HepG2 (cell line): ENCODE results near the gene HOXB4. TPM values are rescaled to one million over a fixed set of nuclear protein-coding genes. Genes with fewer than 3 reads are reported as not detected.
A peak's percentile ranks its signal among the peaks of the same experiment; 100 is the strongest.

Experiments
- ATAC-seq: fragments of 200-7000 bp; cut with Tn5 transposase; 3 replicates; pipeline ENCODE4 v1.9.1; 2020; ENCODE audit warnings: mild to moderate bottlenecking, moderate library complexity
- BruUV-seq: library from RNA; stranded (reverse); fragments of 400-500 nt; replicated peaks from 2 replicates; lab custom pipeline; 2021; lab: Mats Ljungman, UMichigan
- CTCF ChIA-PET: fragments of 300-600 bp; formaldehyde crosslinking; extraction: SDS; loops from one replicate; lab custom pipeline; 2021; ENCODE audit warnings: low total read pairs, inconsistent platforms, low intra/inter-chr PET ratio; lab: Yijun Ruan, JAX
- POLR2A ChIA-PET: fragments of 350-600 bp; sonication (Branson Sonifier 250); formaldehyde crosslinking; loops from one replicate; lab custom pipeline; 2020; ENCODE audit warnings: antibody characterized with exemption, inconsistent platforms; lab: Yijun Ruan, JAX
- DNase-seq: peaks from one replicate; pipeline ENCODE4 v3.0.0-alpha.2; 2015; ENCODE audit warnings: low spot score
- FAIRE-seq: peaks from 3 replicates; lab custom pipeline; 2011; peaks lifted over from hg19 to GRCh38; lab: Jason Lieb, UNC
- H2AFZ ChIP-seq: one replicate; pipeline ENCODE4 v1.6.1; 2011; ENCODE audit warnings: low read length, inconsistent platforms
- H3K27ac ChIP-seq: fragments of 300-600 bp; 3 replicates; pipeline ENCODE4 v1.8.0; 2011; ENCODE audit warnings: mixed run types, mild to moderate bottlenecking, mixed read lengths, low read length, inconsistent platforms; ENCODE audit not compliant: insufficient read depth; ENCODE audit errors: extremely low read length
- H3K27me3 ChIP-seq, 2 experiments: fragments of 200-600 bp in 1 of 2; 2 replicates in 1 of 2; 3 replicates in 1 of 2; pipeline versions ENCODE4 v1.6.0 to v1.8.0; 2011; ENCODE audit warnings: low read length in 2 of 2, mild to moderate bottlenecking in 2 of 2, moderate library complexity in 2 of 2, inconsistent platforms in 1 of 2; ENCODE audit not compliant: insufficient read depth in 2 of 2, control insufficient read depth in 1 of 2
- H3K36me3 ChIP-seq, 2 experiments: fragments of 200-600 bp in 1 of 2; replicated peaks in 1 of 2; 2 replicates in 1 of 2; 3 replicates in 1 of 2; pipeline versions ENCODE4 v1.5.1 to v1.8.0; 2011; ENCODE audit warnings: low read length in 2 of 2, inconsistent platforms in 1 of 2; ENCODE audit not compliant: insufficient read depth in 2 of 2, control insufficient read depth in 1 of 2
- H3K4me1 ChIP-seq: 2 replicates; pipeline ENCODE4 v1.5.1; 2012; ENCODE audit warnings: low read length, inconsistent platforms; ENCODE audit not compliant: insufficient read depth
- H3K4me2 ChIP-seq: 2 replicates; pipeline ENCODE4 v1.6.0; 2011; ENCODE audit warnings: low read depth, low read length, inconsistent platforms
- H3K4me3 ChIP-seq, 3 experiments: fragments of 200-600 bp in 1 of 3; sonication (generic), shearing (Covaris generic) in 1 of 3; replicated peaks in 1 of 3; 2 replicates each; pipeline ENCODE4 v1.5.1; 2011 to 2016; ENCODE audit warnings: low read length in 3 of 3, inconsistent platforms in 2 of 3, low read depth in 2 of 3, mild to moderate bottlenecking in 2 of 3, control low read depth in 1 of 3, mixed read lengths in 1 of 3; ENCODE audit not compliant: insufficient read depth in 1 of 3
- H3K79me2 ChIP-seq: one replicate; pipeline ENCODE4 v1.6.1; 2011; ENCODE audit warnings: low read length, inconsistent platforms; ENCODE audit not compliant: insufficient read depth
- H3K9ac ChIP-seq: 2 replicates; pipeline ENCODE4 v1.6.0; 2011; ENCODE audit warnings: mild to moderate bottlenecking, low read depth, low read length, inconsistent platforms; ENCODE audit not compliant: insufficient read depth
- H3K9me3 ChIP-seq: 2 replicates; pipeline ENCODE4 v1.5.1; 2012; ENCODE audit warnings: mild to moderate bottlenecking, low read length
- H4K20me1 ChIP-seq: 2 replicates; pipeline ENCODE4 v1.6.0; 2011; ENCODE audit warnings: inconsistent platforms, mild to moderate bottlenecking, low read length, moderate library complexity; ENCODE audit not compliant: insufficient read depth
- BRF2 ChIP-seq: sonication (generic); formaldehyde crosslinking; IDR thresholded peaks from 2 replicates; pipeline ENCODE4 v1.8.1; 2022; ENCODE audit warnings: mild to moderate bottlenecking, missing genetic modification reagents
- EZH2 ChIP-seq: conservative IDR thresholded peaks from 2 replicates; pipeline ENCODE4 v1.6.1; 2012; ENCODE audit warnings: mild to moderate bottlenecking, low read depth, low read length, moderate library complexity
- FOSL1 ChIP-seq: sonication (generic); formaldehyde crosslinking; IDR thresholded peaks from 2 replicates; pipeline ENCODE4 v1.9.0; 2021; ENCODE audit warnings: missing genetic modification reagents, borderline replicate concordance
- HNRNPK ChIP-seq: fragments of 200-400 bp; formaldehyde crosslinking; IDR thresholded peaks from 2 replicates; pipeline ENCODE4 v1.6.1; 2018; ENCODE audit warnings: low read length, low read depth, moderate library complexity, mild to moderate bottlenecking; ENCODE audit not compliant: poor library complexity, severe bottlenecking
- ISX ChIP-seq: sonication (generic); formaldehyde crosslinking; conservative IDR thresholded peaks from 2 replicates; pipeline ENCODE4 v1.5.0; 2020; ENCODE audit warnings: missing genetic modification reagents
- KLF15 ChIP-seq: sonication (generic); formaldehyde crosslinking; IDR thresholded peaks from 2 replicates; pipeline ENCODE4 v1.8.1; 2023; ENCODE audit warnings: borderline replicate concordance, mild to moderate bottlenecking, inconsistent platforms, missing genetic modification reagents, mixed read lengths
- RAD21 ChIP-seq: fragments of 450-650 bp; formaldehyde crosslinking; IDR thresholded peaks from 2 replicates; pipeline ENCODE4 v1.5.0; 2020; ENCODE audit warnings: mild to moderate bottlenecking
- RFX3 ChIP-seq: IDR thresholded peaks from 2 replicates; pipeline ENCODE4 v1.6.1; 2016; ENCODE audit warnings: missing biosample characterization, missing genetic modification reagents
- TFE3 ChIP-seq: IDR thresholded peaks from 2 replicates; pipeline ENCODE4 v1.6.1; 2016
- ZBTB46 ChIP-seq: sonication (generic); formaldehyde crosslinking; IDR thresholded peaks from 2 replicates; pipeline ENCODE4 v1.4.0; 2020; ENCODE audit warnings: mild to moderate bottlenecking, missing genetic modification reagents, borderline replicate concordance
- ZNF256 ChIP-seq: sonication (generic); formaldehyde crosslinking; conservative IDR thresholded peaks from 2 replicates; pipeline ENCODE4 v1.4.0; 2020; ENCODE audit warnings: missing genetic modification reagents
- ZNF280B ChIP-seq: sonication (generic); formaldehyde crosslinking; IDR thresholded peaks from 2 replicates; pipeline ENCODE4 v1.5.0; 2020; ENCODE audit warnings: missing genetic modification reagents, mild to moderate bottlenecking, borderline replicate concordance
- ZNF292 ChIP-seq: sonication (generic); formaldehyde crosslinking; IDR thresholded peaks from 2 replicates; pipeline ENCODE4 v1.8.1; 2022; ENCODE audit warnings: mild to moderate bottlenecking, low read depth, missing genetic modification reagents, borderline replicate concordance
- ZNF337 ChIP-seq: sonication (generic); formaldehyde crosslinking; IDR thresholded peaks from 2 replicates; pipeline ENCODE4 v1.5.1; 2020; ENCODE audit warnings: missing genetic modification reagents, low read depth, mild to moderate bottlenecking, borderline replicate concordance
- ZNF543 ChIP-seq: sonication (generic); formaldehyde crosslinking; IDR thresholded peaks from 2 replicates; pipeline ENCODE4 v1.4.0; 2020; ENCODE audit warnings: mild to moderate bottlenecking, missing genetic modification reagents
- ZSCAN22 ChIP-seq: sonication (generic); formaldehyde crosslinking; IDR thresholded peaks from 2 replicates; pipeline ENCODE4 v1.4.0; 2020; ENCODE audit warnings: mild to moderate bottlenecking, missing genetic modification reagents
- WGBS: methylation state at CpG from one replicate; pipeline ENCODE4 v1.1.6; 2017; ENCODE audit warnings: low lambda C conversion rate; 5-methylcytosine and 5-hydroxymethylcytosine counted together
- in situ Hi-C: cut with HindIII; loops from 2 replicates; pipeline ENCODE4 v1.10.0; 2017; ENCODE audit warnings: low pct_unique_long_range_greater_than_20kb; ENCODE audit not compliant: extremely low pct_ligation_motif_present
- intact Hi-C: fragments of 100-400 bp; cut with micrococcal nuclease; formaldehyde crosslinking; loops from one replicate; pipeline ENCODE4 v1.10.0; 2022; ENCODE audit not compliant: unreplicated experiment
- polyA plus RNA-seq, 8 experiments: library from polyadenylated mRNA; depleted of rRNA in 3 of 8; stranded (reverse) in 7 of 8; unstranded in 1 of 8; fragments of >200 nt; fragmentation: Illumina TruSeq in 4 of 8; extraction: Trizol in 4 of 8; gene quantifications; 2 replicates each; pipeline versions ENCODE4 v1.2.1 to v1.2.3, GENCODE V29; 2011 to 2016; ENCODE audit warnings: low read depth in 4 of 8, missing spikeins in 1 of 8, mixed read lengths in 1 of 8; ENCODE audit not compliant: insufficient read depth in 1 of 8
- total RNA-seq, 5 experiments: library from RNA; depleted of rRNA; stranded (reverse); fragments of >200 nt; fragmentation: Illumina TruSeq; extraction: Trizol; gene quantifications; 2 replicates each; pipeline ENCODE4 v1.2.3, GENCODE V29; 2016; ENCODE audit warnings: low read depth in 1 of 5

The HOXB4 gene
- total and polyA plus RNA-seq, 2 of the 13 experiments (the other 11 are each of a cell fraction or from before 2014, with no cell fraction given), result not detected

- ChIA-PET CTCF (no interaction called here), POLR2A (no interaction called here)
- Histone ChIP-seq H3K4me2 (no peak within 1 kb of the TSS), H3K36me3 (no peaks in the 10 kb centered on the region), H3K79me2 (no peaks in the 10 kb centered on the region), H3K4me1 (no peaks in the 10 kb centered on the region), H3K27me3 (peaks cover 39 to 97% of the 10 kb centered on the region in 2 experiments), H3K9me3 (no peaks in the 10 kb centered on the region), H4K20me1 (no peaks in the 10 kb centered on the region), H3K4me3 (no peak within 1 kb of the TSS), H3K9ac (no peak within 1 kb of the TSS), H3K27ac (no peak within 1 kb of the TSS), H2AFZ (no peak within 1 kb of the TSS)
- WGBS, result 28% methylated on average over 40 of the region's 50 CpGs
- intact Hi-C loops (no loop called here), in situ Hi-C loops (no loop called here)
- BruUV-seq, result no TSS peak
- TF ChIP-seq RFX3 (CRISPR knock-in tag) (no peak), ZNF292 (no peak), ZNF543 (CRISPR knock-in tag) (no peak), EZH2 (peak; percentile 98), ZNF337 (CRISPR knock-in tag) (no peak), ZNF256 (CRISPR knock-in tag) (no peak), KLF15 (CRISPR knock-in tag) (no peak), ZNF280B (CRISPR knock-in tag) (no peak), TFE3 (CRISPR knock-in tag) (no peak), RAD21 (CRISPR knock-in tag) (no peak), FOSL1 (CRISPR knock-in tag) (no peak), ZBTB46 (CRISPR knock-in tag) (no peak), ZSCAN22 (CRISPR knock-in tag) (no peak), HNRNPK (peak; percentile 52), BRF2 (CRISPR knock-in tag) (no peak), ISX (CRISPR knock-in tag) (no peak)
- no peak for FAIRE-seq
- no peak for ATAC-seq
- DNase-seq, result no peak
Observed at GRCh38 chr17:48626245-48627117, 48.3 kb upstream of the HOXB4 start, which contains the start of gene HOXB9. TSS of gene HOXB9 (minus strand) at chr17:48626358. CDS start at chr17:48626269, 89 bp downstream.
